ENCODE measurements around the gene WNT1. TPM values are rescaled to one million over a fixed set of nuclear protein-coding genes. Genes with fewer than 3 reads are reported as not detected.

WNT1 gene
- total RNA-seq (2021) (not detected in 2 replicates), Bru-seq, nascent RNA (not detected), BruChase-seq, experiment 1, labeled RNA remaining after a 2-hour chase (not detected), BruChase-seq, experiment 2, labeled RNA remaining after a 6-hour chase (not detected)
- long read RNA-seq, result 0 reads

- ChIA-PET POLR2A (ENCODE audit: low non-redundant PET) (no interaction called here), CTCF (interaction anchor here (0.8 to 1.8 kb wide), 4 partner anchors 10 to 125 kb away, joined by 3 to 9 read pairs (median 6); no protein-coding TSS in a partner anchor)
- intact Hi-C loops (cut with micrococcal nuclease; ENCODE audit: unreplicated experiment), result loop anchor here (5.0 kb wide), 1 partner anchor 126 kb away; the partner anchor contains the start of gene DDX23
- Histone ChIP-seq H3K27me3 (replicated peaks; ENCODE audit: insufficient read depth, low read depth, low read length, poor library complexity) (peaks cover 67% of the 10 kb centered on the region), H3K27ac (ENCODE audit: low read depth, low read length, poor library complexity, severe bottlenecking) (no peak within 1 kb of the TSS), H3K4me3 (ENCODE audit: low read depth, low read length, poor library complexity, severe bottlenecking) (peak within 1 kb of the TSS; percentile 32), H3K4me1 (ENCODE audit: insufficient read depth, low read length, poor library complexity, severe bottlenecking) (peaks cover 32% of the 10 kb centered on the region), H3K9me3 (ENCODE audit: low read depth, low read length, poor library complexity, severe bottlenecking) (no peaks in the 10 kb centered on the region), H3K36me3 (ENCODE audit: insufficient read depth, low read length, poor library complexity, severe bottlenecking) (no peaks in the 10 kb centered on the region)
- no peak for DNase-seq (ENCODE audit: low spot score)
- BruUV-seq (replicated peaks), result no TSS peak
- no peak for TF ChIP-seq EZH2 (IDR thresholded peaks at IDR 0.05; ENCODE audit: borderline replicate concordance, low read depth, low read length, poor library complexity, severe bottlenecking)
- TF ChIP-seq CTCF (conservative IDR thresholded peaks at IDR 0.05; ENCODE audit: low read depth, low read length), result 0 out of 2 replicates have a peak, but pooled peaks have one; percentile 22
Observed at GRCh38 chr12:48978291-48978740, at the start of gene WNT1. WNT1 (plus strand) TSS chr12:48978322; CDS start chr12:48978651, 329 bp downstream.

DNA sequence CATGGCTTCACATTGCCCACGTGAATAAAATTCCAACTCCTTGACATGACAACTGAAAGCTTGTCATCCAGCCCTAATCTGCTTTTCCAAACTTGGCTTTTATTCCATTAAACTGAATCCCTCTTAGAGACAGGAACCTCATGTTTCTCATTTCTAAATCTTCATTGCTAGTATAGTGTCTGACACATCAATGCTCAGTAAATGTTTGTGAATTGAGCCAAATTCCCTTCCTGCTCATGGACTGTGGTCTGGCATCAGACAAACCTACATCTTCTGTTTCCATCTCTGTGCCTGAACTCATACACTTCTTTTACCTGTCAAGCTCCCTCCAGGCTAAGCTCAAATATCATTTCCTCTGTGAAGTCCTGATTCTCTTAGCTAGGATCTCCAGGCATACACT lies 48.6 kb upstream of the WNT1 start:
- H3K27ac ChIP-seq (ENCODE audit: low read depth, low read length, poor library complexity, severe bottlenecking), result no peak overlapping the region
- no peak overlapping the region for H3K4me3 ChIP-seq (ENCODE audit: low read depth, low read length, poor library complexity, severe bottlenecking)
- peaks cover 6% of the 10 kb centered on the region for H3K4me1 ChIP-seq (ENCODE audit: insufficient read depth, low read length, poor library complexity, severe bottlenecking)
- H3K27me3 ChIP-seq (replicated peaks; ENCODE audit: insufficient read depth, low read depth, low read length, poor library complexity), result no peaks in the 10 kb centered on the region
- ChIA-PET CTCF (interaction anchor here (0.5 kb wide), 1 partner anchor 71 kb away, joined by 6 read pairs; no protein-coding TSS in a partner anchor), POLR2A (ENCODE audit: low non-redundant PET) (no interaction called here)
- BruUV-seq (replicated peaks), result no TSS peak
- no peak for DNase-seq (ENCODE audit: low spot score)
- peaks cover 27% of the 10 kb centered on the region for H3K36me3 ChIP-seq (ENCODE audit: insufficient read depth, low read length, poor library complexity, severe bottlenecking)
- H3K9me3 ChIP-seq (ENCODE audit: low read depth, low read length, poor library complexity, severe bottlenecking), result no peaks in the 10 kb centered on the region
- TF ChIP-seq CTCF (conservative IDR thresholded peaks at IDR 0.05; ENCODE audit: low read depth, low read length), result no peak
- no peak for TF ChIP-seq EZH2 (IDR thresholded peaks at IDR 0.05; ENCODE audit: borderline replicate concordance, low read depth, low read length, poor library complexity, severe bottlenecking)
- intact Hi-C loops (cut with micrococcal nuclease; ENCODE audit: unreplicated experiment), result no loop called here

- POLR2A ChIA-PET (ENCODE audit: low non-redundant PET), result no interaction called here
- CTCF ChIA-PET, result interaction anchor here (0.5 to 0.6 kb wide), 3 partner anchors 11 to 77 kb away, joined by 5 to 14 read pairs (median 10); no protein-coding TSS in a partner anchor
- no peaks in the 10 kb centered on the region for H3K27me3 ChIP-seq (replicated peaks; ENCODE audit: insufficient read depth, low read depth, low read length, poor library complexity)
- intact Hi-C loops (cut with micrococcal nuclease; ENCODE audit: unreplicated experiment), result loop anchor here (10.0 kb wide), 1 partner anchor 176 kb away; no protein-coding TSS in a partner anchor
- H3K27ac ChIP-seq (ENCODE audit: low read depth, low read length, poor library complexity, severe bottlenecking), result no peak overlapping the region
- BruUV-seq (replicated peaks), result no TSS peak
- no peak overlapping the region for H3K4me3 ChIP-seq (ENCODE audit: low read depth, low read length, poor library complexity, severe bottlenecking)
- H3K36me3 ChIP-seq (ENCODE audit: insufficient read depth, low read length, poor library complexity, severe bottlenecking), result peaks cover 30% of the 10 kb centered on the region
- TF ChIP-seq EZH2 (IDR thresholded peaks at IDR 0.05; ENCODE audit: borderline replicate concordance, low read depth, low read length, poor library complexity, severe bottlenecking) (no peak), CTCF (conservative IDR thresholded peaks at IDR 0.05; ENCODE audit: low read depth, low read length) (no peak)
- peaks cover 4% of the 10 kb centered on the region for H3K4me1 ChIP-seq (ENCODE audit: insufficient read depth, low read length, poor library complexity, severe bottlenecking)
- no peaks in the 10 kb centered on the region for H3K9me3 ChIP-seq (ENCODE audit: low read depth, low read length, poor library complexity, severe bottlenecking)
- DNase-seq (ENCODE audit: low spot score), result no peak
Observed at GRCh38 chr12:48930475-48930874, 47.6 kb upstream of the WNT1 start.

All from A673 (cell line).